Body of pancreas (tissue), 4 donors: ENCODE results near the gene SPOCD1. TPM values are rescaled to one million over a fixed set of nuclear protein-coding genes. Genes with fewer than 3 reads are reported as not detected.
A peak's percentile ranks its signal among the peaks of the same experiment; 100 is the strongest.

ENCODE experiments used
- ATAC-seq: fragments of 150-250 bp; one replicate; pipeline ENCODE4 v1.9.1; 2016
- DNase-seq, 4 donors: peaks; one replicate each; pipeline ENCODE4 v3.0.0-alpha.2; 2019
- H3K27ac ChIP-seq, 4 donors: fragments of 200-600 bp; sonication (generic); 1 replicate in 3 of 4; 2 replicates in 1 of 4; pipeline versions ENCODE4 v1.5.1 to v1.6.1; 2016 to 2019; ENCODE audit warnings: mild to moderate bottlenecking in 1 of 4, mixed read lengths in 1 of 4, moderate library complexity in 1 of 4
- H3K27me3 ChIP-seq, 2 donors: fragments of 200-600 bp; sonication (generic); one replicate each; pipeline ENCODE4 v1.6.0; 2016; ENCODE audit warnings: mild to moderate bottlenecking in 1 of 2
- H3K36me3 ChIP-seq, 2 donors: fragments of 200-600 bp; sonication (generic); replicated peaks in 1 of 2; 2 replicates each; pipeline ENCODE4 v1.5.1; 2016; ENCODE audit warnings: low read depth in 2 of 2; ENCODE audit not compliant: insufficient read depth in 1 of 2
- H3K4me1 ChIP-seq: fragments of 200-600 bp; sonication (generic); one replicate; pipeline ENCODE4 v1.6.0; 2016
- H3K4me3 ChIP-seq, 2 donors: fragments of 200-600 bp; sonication (generic); 1 replicate in 1 of 2; 2 replicates in 1 of 2; pipeline ENCODE4 v1.5.1; 2016 to 2019
- H3K9me3 ChIP-seq, 3 donors: fragments of 200-600 bp; sonication (generic); 1 replicate in 2 of 3; 2 replicates in 1 of 3; pipeline ENCODE4 v1.5.1; 2016
- CTCF ChIP-seq, 7 experiments: fragments of 450-650 bp in 4 of 7; fragments of 200-600 bp in 3 of 7; sonication (generic) in 3 of 7; IDR thresholded peaks; one replicate each; pipeline ENCODE4 v1.5.1; 2016 to 2019; ENCODE audit warnings: antibody characterized with exemption in 7 of 7
- POLR2A ChIP-seq, 3 donors: fragments of 450-650 bp; IDR thresholded peaks; one replicate each; pipeline ENCODE4 v1.6.1; 2016; ENCODE audit warnings: antibody characterized with exemption in 3 of 3, mild to moderate bottlenecking in 2 of 3
- WGBS, 2 donors: methylation state at CpG; one replicate each; pipeline ENCODE4 v1.1.5; 2017; 5-methylcytosine and 5-hydroxymethylcytosine counted together
- intact Hi-C: fragments of 100-400 bp; cut with DNase I; formaldehyde crosslinking; loops from one replicate; pipeline ENCODE4 v1.15.1; 2023
- total RNA-seq, 2 donors: library from RNA; depleted of rRNA; stranded (reverse); fragments of >200 nt; gene quantifications; one replicate each; pipeline ENCODE4 v1.1.0, GENCODE V29; 2016

Gene SPOCD1
- total RNA-seq, 2 donors from 2014 or later, result 0.26 TPM; not detected in 1

DNA sequence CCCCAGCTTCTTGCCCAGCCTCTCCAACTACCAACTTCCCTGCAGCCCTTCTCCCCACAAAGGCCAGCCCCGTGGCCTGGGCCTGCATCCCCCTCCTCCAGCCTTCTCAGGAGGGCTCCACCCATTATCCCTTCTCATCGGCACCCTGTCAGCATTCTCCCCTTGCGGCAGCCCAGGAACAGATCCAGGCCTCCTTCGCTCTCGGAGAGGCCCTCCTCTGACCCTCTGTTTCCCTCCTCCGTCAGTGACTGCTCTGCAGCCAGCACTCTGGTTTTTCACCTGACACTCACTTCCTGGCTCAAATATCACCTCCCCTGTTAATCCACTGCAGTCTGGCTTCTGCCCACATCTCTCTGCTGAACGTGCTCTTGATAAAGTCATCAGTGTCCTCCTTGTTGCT, 69.1 kb downstream of the SPOCD1 start:
- intact Hi-C loops, result no loop called here
- H3K27me3 ChIP-seq, result no peaks in the 10 kb centered on the region
- no peak for TF ChIP-seq POLR2A (IDR thresholded peaks at IDR 0.05)
- TF ChIP-seq CTCF (IDR thresholded peaks at IDR 0.05), result no peak
- no peaks in the 10 kb centered on the region for H3K4me1 ChIP-seq
- no peak for ATAC-seq
- WGBS, 2 donors, result 57 to 81% methylated on average over 7 of the region's 7 CpGs
- no peaks in the 10 kb centered on the region for H3K9me3 ChIP-seq
- H3K36me3 ChIP-seq, result no peaks in the 10 kb centered on the region
- H3K27ac ChIP-seq, result no peak overlapping the region
- no peak overlapping the region for H3K4me3 ChIP-seq
- DNase-seq, result no peak

- TF ChIP-seq POLR2A (IDR thresholded peaks at IDR 0.05) (no peak), CTCF (IDR thresholded peaks at IDR 0.05) (no peak)
- Histone ChIP-seq H3K9me3 (no peaks in the 10 kb centered on the region), H3K4me3 (no peak overlapping the region), H3K27ac (no peak overlapping the region), H3K27me3 (no peaks in the 10 kb centered on the region), H3K36me3 (no peaks in the 10 kb centered on the region), H3K4me1 (no peaks in the 10 kb centered on the region)
- no peak for ATAC-seq
- intact Hi-C loops, result no loop called here
- WGBS, 2 donors, result 47 to 62% methylated on average over 14 to 15 of the region's 15 CpGs
- no peak for DNase-seq
These were observed 69.7 kb downstream of the SPOCD1 start for GRCh38 chr1:31745946-31746670.

DNA sequence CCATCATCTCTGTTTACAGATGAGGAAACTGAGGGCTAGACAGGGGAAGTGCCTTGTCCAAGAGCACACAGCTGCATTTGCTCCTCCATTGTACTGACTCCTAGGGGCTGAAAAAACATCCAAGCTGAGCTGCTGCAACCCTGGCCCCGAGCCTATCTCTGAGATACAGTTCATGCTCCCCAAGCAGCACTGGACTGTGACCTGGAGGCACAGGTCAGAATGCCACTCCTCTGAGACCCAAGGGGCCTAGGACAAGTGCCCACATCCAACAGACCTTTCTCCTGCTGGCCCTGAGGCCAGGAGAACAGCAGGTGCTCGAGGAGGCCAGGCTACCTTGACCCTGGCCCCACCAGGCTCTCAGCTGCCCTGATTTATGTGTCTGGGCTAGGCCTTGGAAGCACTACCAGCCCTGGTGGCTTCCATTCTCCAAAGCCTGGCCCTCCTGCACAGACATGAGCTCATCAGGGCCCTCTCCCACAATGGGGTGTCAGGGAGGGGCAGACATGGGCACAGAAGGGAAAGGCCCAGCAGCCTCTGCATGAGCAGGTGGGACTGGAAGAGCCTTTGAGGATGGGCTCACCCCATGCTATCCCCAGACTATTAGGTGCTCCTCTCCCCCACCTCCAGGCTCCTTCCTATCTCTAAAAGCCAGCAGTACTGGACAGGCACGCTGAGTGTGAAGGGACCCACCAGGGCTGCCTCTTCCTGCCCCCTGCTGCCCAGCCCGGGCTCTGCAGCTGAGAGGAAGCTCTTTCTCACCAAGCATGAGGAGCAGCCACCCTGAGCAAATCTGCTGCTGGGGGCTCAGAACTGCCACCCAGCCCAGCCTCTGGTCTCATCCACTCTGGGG, 70.5 kb downstream of the SPOCD1 start:
- 38 to 76% methylated on average over 2 to 4 of the region's 4 CpGs for WGBS, 2 donors
- no peaks in the 10 kb centered on the region for H3K36me3 ChIP-seq
- no peak overlapping the region for H3K27ac ChIP-seq
- no peaks in the 10 kb centered on the region for H3K9me3 ChIP-seq
- ATAC-seq (peak; percentile 71), DNase-seq (peak; percentile 58 to 67 (median 60))
- TF ChIP-seq CTCF (IDR thresholded peaks at IDR 0.05), result peak; percentile 21 to 61 (median 56)
- TF ChIP-seq POLR2A (IDR thresholded peaks at IDR 0.05), result no peak
- H3K4me3 ChIP-seq, result no peak overlapping the region
- intact Hi-C loops, result no loop called here
- no peaks in the 10 kb centered on the region for H3K4me1 ChIP-seq
- no peaks in the 10 kb centered on the region for H3K27me3 ChIP-seq

GRCh38 chr1:31744165-31744888, 71.5 kb downstream of the SPOCD1 start:
- Histone ChIP-seq H3K9me3 (no peaks in the 10 kb centered on the region), H3K4me1 (no peaks in the 10 kb centered on the region), H3K27me3 (no peaks in the 10 kb centered on the region), H3K36me3 (no peaks in the 10 kb centered on the region), H3K27ac (no peak overlapping the region), H3K4me3 (no peak overlapping the region)
- TF ChIP-seq POLR2A (IDR thresholded peaks at IDR 0.05) (no peak), CTCF (IDR thresholded peaks at IDR 0.05) (no peak)
- intact Hi-C loops, result no loop called here
- DNase-seq (no peak), ATAC-seq (no peak)
- 79 to 89% methylated on average over 17 to 28 of the region's 28 CpGs for WGBS, 2 donors
